ENCODE results near the gene NSFL1C. TPM values are rescaled to one million over a fixed set of nuclear protein-coding genes. Genes with fewer than 3 reads are reported as not detected.

NSFL1C gene
- polyA plus RNA-seq, 1 of the 3 experiments (the other 2 are of a cell fraction) = 45.9 TPM

DNA sequence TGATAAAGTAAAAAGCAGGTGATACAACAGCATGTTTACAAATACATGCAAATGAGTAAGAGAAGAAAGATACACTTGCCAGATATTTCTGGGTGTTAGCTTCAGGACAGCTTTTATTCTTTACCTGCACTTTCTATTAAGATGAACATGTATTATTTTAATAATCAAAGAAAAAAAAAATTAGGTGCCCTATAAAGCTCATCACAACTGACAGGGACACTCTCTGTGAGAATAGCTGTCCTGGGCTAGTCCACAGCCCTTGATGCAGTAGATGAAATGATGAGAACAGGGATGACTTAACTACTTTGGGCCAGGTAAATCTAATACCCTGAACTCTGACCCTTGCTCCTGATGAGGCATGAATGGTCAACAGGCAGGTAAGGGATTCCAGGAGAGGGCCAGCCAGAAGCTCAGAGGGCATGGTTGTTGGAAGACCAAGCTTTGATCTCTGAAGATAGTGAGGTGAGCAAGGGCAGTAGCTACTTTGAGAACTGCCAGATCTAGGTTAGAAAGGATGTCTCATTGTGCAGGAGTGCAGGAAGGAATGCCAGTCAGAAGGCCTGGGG, 15.6 kb downstream of the NSFL1C start:
- no peaks in the 10 kb centered on the region for H3K27me3 ChIP-seq (ENCODE audit: insufficient read depth)
- ChIA-PET POLR2A (no interaction called here), CTCF (interaction anchor here (0.6 to 4.9 kb wide), 7 partner anchors 11 to 138 kb away, joined by 3 to 23 read pairs (median 4); partner anchors contain the start of gene NSFL1C)

DNA sequence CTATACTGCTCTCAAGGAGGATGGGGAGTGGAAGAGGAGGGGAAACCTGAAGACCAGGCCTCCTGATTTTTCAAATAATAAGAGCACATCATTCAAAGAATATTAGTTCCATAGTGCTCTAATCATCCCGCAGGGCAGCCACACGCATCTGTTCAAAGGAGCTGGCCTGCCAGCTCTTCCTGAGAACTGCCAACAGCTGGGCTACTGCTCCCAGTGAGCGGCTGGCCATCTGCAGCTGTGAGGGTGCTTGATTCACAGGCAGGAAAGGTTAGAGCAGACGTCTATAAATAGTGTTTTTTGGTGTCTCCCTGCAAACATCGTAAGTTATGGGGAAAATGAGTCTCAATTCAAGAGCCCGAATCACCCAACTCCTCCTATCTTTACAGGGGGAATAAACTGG, 17.3 kb downstream of the NSFL1C start:
- no peaks in the 10 kb centered on the region for H3F3A ChIP-seq (replicated peaks; ENCODE audit: insufficient read depth)

More for the DNA sequence above, 15.6 kb downstream of the NSFL1C start:
- TF ChIP-seq, protein P1, sequence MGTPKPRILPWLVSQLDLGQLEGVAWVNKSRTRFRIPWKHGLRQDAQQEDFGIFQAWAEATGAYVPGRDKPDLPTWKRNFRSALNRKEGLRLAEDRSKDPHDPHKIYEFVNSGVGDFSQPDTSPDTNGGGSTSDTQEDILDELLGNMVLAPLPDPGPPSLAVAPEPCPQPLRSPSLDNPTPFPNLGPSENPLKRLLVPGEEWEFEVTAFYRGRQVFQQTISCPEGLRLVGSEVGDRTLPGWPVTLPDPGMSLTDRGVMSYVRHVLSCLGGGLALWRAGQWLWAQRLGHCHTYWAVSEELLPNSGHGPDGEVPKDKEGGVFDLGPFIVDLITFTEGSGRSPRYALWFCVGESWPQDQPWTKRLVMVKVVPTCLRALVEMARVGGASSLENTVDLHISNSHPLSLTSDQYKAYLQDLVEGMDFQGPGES (IDR thresholded peaks at IDR 0.05; ENCODE audit: low read depth, low read length) = no peak
- TF ChIP-seq RCOR1 (IDR thresholded peaks at IDR 0.05; ENCODE audit: low read length) = no peak
- TF ChIP-seq CHD2 (IDR thresholded peaks at IDR 0.05; ENCODE audit: low read length, partially characterized antibody) = no peak
- no peak for TF ChIP-seq JUND (IDR thresholded peaks at IDR 0.05)
- TF ChIP-seq POLR2AphosphoS5 (IDR thresholded peaks at IDR 0.05; ENCODE audit: low read depth, low read length) = no peak
- TF ChIP-seq, protein P2, sequence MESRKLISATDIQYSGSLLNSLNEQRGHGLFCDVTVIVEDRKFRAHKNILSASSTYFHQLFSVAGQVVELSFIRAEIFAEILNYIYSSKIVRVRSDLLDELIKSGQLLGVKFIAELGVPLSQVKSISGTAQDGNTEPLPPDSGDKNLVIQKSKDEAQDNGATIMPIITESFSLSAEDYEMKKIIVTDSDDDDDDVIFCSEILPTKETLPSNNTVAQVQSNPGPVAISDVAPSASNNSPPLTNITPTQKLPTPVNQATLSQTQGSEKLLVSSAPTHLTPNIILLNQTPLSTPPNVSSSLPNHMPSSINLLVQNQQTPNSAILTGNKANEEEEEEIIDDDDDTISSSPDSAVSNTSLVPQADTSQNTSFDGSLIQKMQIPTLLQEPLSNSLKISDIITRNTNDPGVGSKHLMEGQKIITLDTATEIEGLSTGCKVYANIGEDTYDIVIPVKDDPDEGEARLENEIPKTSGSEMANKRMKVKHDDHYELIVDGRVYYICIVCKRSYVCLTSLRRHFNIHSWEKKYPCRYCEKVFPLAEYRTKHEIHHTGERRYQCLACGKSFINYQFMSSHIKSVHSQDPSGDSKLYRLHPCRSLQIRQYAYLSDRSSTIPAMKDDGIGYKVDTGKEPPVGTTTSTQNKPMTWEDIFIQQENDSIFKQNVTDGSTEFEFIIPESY (IDR thresholded peaks at IDR 0.05; ENCODE audit: borderline replicate concordance, low read depth) = no peak
- no peak for TF ChIP-seq MXI1 (IDR thresholded peaks at IDR 0.05; ENCODE audit: low read depth, low read length)
- no peak for TF ChIP-seq SMC3 (IDR thresholded peaks at IDR 0.05; ENCODE audit: low read depth, low read length)
- no peak for TF ChIP-seq YY1 (IDR thresholded peaks at IDR 0.05; ENCODE audit: low read depth)
- no peak for TF ChIP-seq TCF12 (IDR thresholded peaks at IDR 0.05)
- TF ChIP-seq FOXJ3 (CRISPR knock-in tag; IDR thresholded peaks at IDR 0.05) = no peak
- TF ChIP-seq ELF1 (IDR thresholded peaks at IDR 0.05) = no peak
- no peak for TF ChIP-seq EZH2phosphoT487 (IDR thresholded peaks at IDR 0.05; ENCODE audit: borderline replicate concordance, low read depth)
- no peak for TF ChIP-seq EP300 (IDR thresholded peaks at IDR 0.05; ENCODE audit: borderline replicate concordance in 1 of 2, low read depth in 1 of 2, low read length in 1 of 2)
- Histone ChIP-seq H3K4me3 (ENCODE audit: low read depth in 2 of 2, low read length in 1 of 2) (peak overlapping the region in 1 of 2 experiments; percentile 25; a peak in 1 of 4 replicates), H4K20me1 (ENCODE audit: insufficient read depth) (no peaks in the 10 kb centered on the region), H3K27ac (ENCODE audit: low read depth in 2 of 2, low read length in 1 of 2) (no peak overlapping the region), H3K9me2 (no peaks in the 10 kb centered on the region), H3K4me1 (ENCODE audit: control insufficient read depth in 1 of 2, insufficient read depth in 2 of 2, low read depth in 1 of 2, low read length in 1 of 2) (no peaks in the 10 kb centered on the region), H2AFZ (ENCODE audit: low read depth) (no peak overlapping the region), H3K9me3 (peaks cover 27% of the 10 kb centered on the region), H3F3A (replicated peaks; ENCODE audit: insufficient read depth) (no peaks in the 10 kb centered on the region), H3K79me2 (ENCODE audit: insufficient read depth) (no peaks in the 10 kb centered on the region), H3K4me2 (no peak overlapping the region), H3K36me3 (replicated peaks in 1 of 2; ENCODE audit: control insufficient read depth in 1 of 2, insufficient read depth in 2 of 2, low read length in 1 of 2) (peaks cover 99 to 100% of the 10 kb centered on the region in 2 experiments), H3K9ac (no peak overlapping the region)
- no peak for DNase-seq

More for the DNA sequence above, 17.3 kb downstream of the NSFL1C start:
- no peaks in the 10 kb centered on the region for H3K4me1 ChIP-seq (ENCODE audit: control insufficient read depth in 1 of 2, insufficient read depth in 2 of 2, low read depth in 1 of 2, low read length in 1 of 2)
- 95% methylated on average over 6 of the region's 6 CpGs for WGBS (ENCODE audit: low lambda C conversion rate)
- H2AFZ ChIP-seq (ENCODE audit: low read depth) = no peak overlapping the region
- H3K4me3 ChIP-seq (ENCODE audit: low read depth in 2 of 2, low read length in 1 of 2) = no peak overlapping the region
- no peak overlapping the region for H3K9ac ChIP-seq
- no peaks in the 10 kb centered on the region for H4K20me1 ChIP-seq (ENCODE audit: insufficient read depth)
- no peak overlapping the region for H3K4me2 ChIP-seq
- CTCF ChIA-PET = interaction anchor here (1.1 to 4.9 kb wide), 4 partner anchors 11 to 54 kb away, joined by 3 to 24 read pairs (median 15); partner anchors contain the start of gene NSFL1C
- peaks cover 95 to 100% of the 10 kb centered on the region in 2 experiments for H3K36me3 ChIP-seq (replicated peaks in 1 of 2; ENCODE audit: control insufficient read depth in 1 of 2, insufficient read depth in 2 of 2, low read length in 1 of 2)
- H3K79me2 ChIP-seq (ENCODE audit: insufficient read depth) = no peaks in the 10 kb centered on the region
- POLR2A ChIA-PET = no interaction called here
- H3K9me3 ChIP-seq = peaks cover 27% of the 10 kb centered on the region
- no peak for DNase-seq
- H3K27ac ChIP-seq (ENCODE audit: low read depth in 2 of 2, low read length in 1 of 2) = no peak overlapping the region
- TF ChIP-seq GATA2 (CRISPR knock-in tag; IDR thresholded peaks at IDR 0.05) (no peak), RCOR1 (IDR thresholded peaks at IDR 0.05; ENCODE audit: low read length) (no peak), ELF1 (IDR thresholded peaks at IDR 0.05) (no peak), EP300 (IDR thresholded peaks at IDR 0.05; ENCODE audit: borderline replicate concordance in 1 of 2, low read depth in 1 of 2, low read length in 1 of 2) (no peak), FOSL2 (IDR thresholded peaks at IDR 0.05; ENCODE audit: borderline replicate concordance, low read depth) (no peak), POLR2AphosphoS5 (IDR thresholded peaks at IDR 0.05; ENCODE audit: low read depth, low read length) (no peak), EZH2phosphoT487 (IDR thresholded peaks at IDR 0.05; ENCODE audit: borderline replicate concordance, low read depth) (no peak), NRF1 (IDR thresholded peaks at IDR 0.05; ENCODE audit: low read depth, low read length) (no peak), JUND (IDR thresholded peaks at IDR 0.05) (no peak), GABPA (IDR thresholded peaks at IDR 0.05; ENCODE audit: low read depth) (no peak)
- TF ChIP-seq, protein P3, sequence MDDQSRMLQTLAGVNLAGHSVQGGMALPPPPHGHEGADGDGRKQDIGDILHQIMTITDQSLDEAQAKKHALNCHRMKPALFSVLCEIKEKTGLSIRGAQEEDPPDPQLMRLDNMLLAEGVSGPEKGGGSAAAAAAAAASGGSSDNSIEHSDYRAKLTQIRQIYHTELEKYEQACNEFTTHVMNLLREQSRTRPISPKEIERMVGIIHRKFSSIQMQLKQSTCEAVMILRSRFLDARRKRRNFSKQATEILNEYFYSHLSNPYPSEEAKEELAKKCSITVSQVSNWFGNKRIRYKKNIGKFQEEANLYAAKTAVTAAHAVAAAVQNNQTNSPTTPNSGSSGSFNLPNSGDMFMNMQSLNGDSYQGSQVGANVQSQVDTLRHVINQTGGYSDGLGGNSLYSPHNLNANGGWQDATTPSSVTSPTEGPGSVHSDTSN (IDR thresholded peaks at IDR 0.05) = no peak
- TF ChIP-seq, protein P2 (IDR thresholded peaks at IDR 0.05; ENCODE audit: borderline replicate concordance, low read depth) = no peak
- H3K27me3 ChIP-seq (ENCODE audit: insufficient read depth) = no peaks in the 10 kb centered on the region
- H3K9me2 ChIP-seq = no peaks in the 10 kb centered on the region
